HG03196 (cell line): ENCODE results near the gene KIFC3.
"Not testable (repeated sequence)": the region's sequence is repeated elsewhere in the genome, so short reads cannot be mapped to it uniquely, and the experiment has no call there.

ENCODE experiments used
- ATAC-seq: cut with Tn5 transposase; IDR thresholded peaks from one replicate; pipeline ENCODE4 v1.9.1; 2021; ENCODE audit not compliant: unreplicated experiment

Gene KIFC3, protein sequence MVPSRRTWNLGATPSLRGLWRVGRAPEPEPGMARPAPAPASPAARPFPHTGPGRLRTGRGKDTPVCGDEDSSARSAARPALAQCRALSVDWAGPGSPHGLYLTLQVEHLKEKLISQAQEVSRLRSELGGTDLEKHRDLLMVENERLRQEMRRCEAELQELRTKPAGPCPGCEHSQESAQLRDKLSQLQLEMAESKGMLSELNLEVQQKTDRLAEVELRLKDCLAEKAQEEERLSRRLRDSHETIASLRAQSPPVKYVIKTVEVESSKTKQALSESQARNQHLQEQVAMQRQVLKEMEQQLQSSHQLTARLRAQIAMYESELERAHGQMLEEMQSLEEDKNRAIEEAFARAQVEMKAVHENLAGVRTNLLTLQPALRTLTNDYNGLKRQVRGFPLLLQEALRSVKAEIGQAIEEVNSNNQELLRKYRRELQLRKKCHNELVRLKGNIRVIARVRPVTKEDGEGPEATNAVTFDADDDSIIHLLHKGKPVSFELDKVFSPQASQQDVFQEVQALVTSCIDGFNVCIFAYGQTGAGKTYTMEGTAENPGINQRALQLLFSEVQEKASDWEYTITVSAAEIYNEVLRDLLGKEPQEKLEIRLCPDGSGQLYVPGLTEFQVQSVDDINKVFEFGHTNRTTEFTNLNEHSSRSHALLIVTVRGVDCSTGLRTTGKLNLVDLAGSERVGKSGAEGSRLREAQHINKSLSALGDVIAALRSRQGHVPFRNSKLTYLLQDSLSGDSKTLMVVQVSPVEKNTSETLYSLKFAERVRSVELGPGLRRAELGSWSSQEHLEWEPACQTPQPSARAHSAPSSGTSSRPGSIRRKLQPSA

DNA sequence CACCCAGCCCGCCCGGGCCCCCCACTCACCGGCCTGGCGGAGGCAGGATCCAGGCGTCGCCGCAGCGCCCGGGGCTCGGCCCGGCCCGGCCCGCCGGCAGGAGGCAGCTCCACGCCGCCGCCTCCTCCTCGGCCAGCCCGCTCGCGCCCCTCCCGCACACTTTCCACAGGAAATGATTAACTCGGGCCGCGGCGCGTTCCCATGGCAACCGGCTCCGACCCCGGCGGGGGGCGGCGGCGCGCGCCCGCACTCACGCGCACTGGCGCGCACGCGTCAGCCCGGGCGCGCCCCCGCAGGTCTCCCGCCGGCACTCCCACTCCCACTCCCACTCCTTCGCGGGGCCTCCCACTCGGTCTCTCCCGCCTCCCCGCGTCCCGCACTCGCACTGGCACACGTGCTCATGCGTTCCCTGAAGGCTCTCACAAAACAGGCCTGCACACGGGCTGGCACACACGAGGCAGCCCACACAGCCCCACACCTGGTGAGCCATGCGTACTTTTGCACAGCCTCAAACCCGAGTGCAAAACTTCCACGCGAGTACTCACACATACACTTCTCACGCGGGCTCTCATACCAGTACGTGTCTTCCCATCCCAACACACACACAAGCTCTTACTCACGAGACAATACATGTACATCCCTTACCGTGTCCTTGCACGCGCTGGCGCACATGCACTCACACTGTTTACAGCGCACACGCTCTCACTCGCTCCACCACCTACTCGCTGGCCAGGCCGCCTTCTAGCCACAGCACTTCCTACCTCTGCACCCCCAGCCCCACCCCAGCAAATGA lies at the start of gene KIFC3:
Gene KIFC3, minus strand, starts transcription at position 151 of the 793 bp plus-strand sequence. CDS start 4,248 bp downstream, outside the sequence.
- no peak for ATAC-seq

DNA sequence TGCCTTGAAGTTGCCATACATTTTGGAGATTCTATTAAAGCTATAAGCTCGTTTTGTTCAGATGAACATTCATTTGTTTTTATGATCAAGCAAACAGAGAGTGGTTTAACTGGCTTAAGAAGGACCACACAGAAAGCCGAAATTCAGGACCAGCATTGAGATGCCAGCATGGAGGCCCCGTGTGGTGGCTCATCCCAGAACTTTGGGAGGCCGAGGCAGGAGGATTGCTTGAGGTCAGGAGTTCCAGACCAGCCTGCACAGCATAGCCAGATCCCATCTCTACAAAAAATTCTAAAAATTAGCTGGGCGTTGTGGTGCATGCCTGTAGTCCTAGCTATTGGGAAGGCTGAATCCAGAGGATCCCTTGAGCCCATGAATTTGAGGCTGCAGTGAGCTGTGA lies 45.9 kb upstream of the KIFC3 start:
- no peak for ATAC-seq

DNA sequence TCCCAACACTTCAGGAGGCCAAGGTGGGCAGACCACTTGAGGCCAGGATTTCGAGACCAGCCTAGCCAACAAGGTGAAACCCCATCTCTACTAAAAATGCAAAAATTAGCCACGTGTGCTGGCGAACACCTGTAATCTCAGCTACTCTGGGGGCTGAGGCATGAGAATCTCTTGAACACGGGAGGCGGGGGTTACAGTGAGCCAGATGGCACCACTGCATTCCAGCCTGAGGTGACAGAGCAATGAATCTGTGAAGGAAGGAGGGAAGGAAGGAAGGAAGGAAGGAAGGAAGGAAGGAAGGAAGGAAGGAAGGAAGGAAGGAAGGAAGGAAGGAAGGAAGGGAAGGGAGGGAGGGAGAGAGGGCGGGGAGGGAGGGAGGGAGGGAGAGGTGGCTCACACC lies 44.6 kb upstream of the KIFC3 start:
- ATAC-seq: not testable (repeated sequence)

DNA sequence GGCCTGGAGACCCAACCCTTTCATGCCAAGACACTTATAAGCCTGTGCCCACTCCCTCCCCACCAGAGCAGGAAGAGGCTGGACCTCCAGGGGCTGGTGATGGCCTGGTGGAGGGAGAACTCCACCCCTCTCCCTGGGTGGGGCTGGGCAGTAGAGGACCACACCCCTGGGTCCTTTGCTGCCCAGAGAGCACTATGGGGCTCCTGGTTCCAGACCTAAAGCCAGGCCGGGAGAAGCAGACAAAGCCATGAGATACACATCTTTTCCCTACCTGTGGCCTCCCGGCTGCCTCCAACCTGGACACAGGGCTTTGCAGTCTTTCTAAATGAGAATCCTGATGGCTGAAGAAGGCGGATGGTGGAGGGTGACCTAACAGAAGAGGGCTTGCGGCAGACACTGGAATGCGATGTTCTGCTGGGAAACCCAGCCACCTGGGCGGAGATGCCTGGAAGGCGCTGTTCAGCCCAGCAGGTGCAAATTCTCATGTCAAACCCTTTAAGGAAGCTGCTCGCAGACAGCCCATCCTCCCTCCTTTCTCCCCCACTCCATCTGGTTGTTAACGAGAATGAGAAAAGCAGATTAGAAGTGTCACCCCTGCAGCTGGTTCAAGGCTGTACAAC lies 43.9 kb upstream of the KIFC3 start:
- no peak for ATAC-seq

DNA sequence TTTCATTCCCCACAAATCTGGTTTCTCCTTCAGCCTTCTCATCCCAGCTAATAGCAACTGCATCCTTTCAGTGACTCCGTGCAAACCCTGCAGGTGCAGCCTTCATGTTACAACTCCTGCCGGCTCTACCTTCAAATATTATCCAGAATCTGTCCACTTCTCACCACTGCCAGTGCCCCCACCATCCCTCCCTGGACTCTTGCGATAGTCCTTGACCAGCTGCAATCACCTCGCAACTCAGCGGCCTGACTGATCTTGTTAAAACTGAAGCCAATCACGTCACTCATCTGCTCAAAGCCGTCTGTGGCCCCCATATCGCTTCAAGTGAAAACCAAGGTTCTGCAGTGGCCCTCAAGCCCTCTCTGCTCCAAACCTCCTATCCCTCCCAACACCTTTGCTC lies 42.8 kb upstream of the KIFC3 start:
- ATAC-seq: no peak

DNA sequence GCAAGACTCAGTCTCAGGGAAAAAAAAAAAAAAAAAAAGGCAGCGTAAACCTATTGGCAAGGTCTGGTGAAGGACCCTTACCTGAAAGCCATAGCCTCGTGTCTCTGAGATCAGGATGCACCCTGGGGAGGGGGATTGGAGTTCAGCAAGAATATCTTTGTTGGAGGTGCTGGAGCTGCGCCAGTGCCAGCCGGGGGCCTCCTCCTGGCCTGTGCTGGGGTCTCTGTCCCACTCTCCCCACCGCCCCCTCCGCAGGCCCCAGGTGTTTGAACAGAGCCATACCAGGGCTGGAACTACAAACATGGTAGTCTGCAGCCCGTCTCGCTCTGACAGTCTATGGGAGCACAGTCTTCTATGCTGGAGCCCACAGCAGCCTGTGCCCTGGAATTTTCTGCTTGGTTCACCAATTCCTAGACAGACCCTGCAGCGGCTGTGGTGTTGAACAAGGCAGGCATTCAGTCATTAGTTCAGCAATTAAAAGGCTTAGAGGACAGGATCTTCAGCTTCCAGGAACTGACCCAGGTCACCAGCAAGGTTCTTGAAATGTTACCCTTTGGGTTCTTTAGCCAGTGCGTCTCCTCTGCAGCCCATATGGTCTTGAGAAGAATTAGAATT lies 42.2 kb upstream of the KIFC3 start:
- no peak for ATAC-seq

DNA sequence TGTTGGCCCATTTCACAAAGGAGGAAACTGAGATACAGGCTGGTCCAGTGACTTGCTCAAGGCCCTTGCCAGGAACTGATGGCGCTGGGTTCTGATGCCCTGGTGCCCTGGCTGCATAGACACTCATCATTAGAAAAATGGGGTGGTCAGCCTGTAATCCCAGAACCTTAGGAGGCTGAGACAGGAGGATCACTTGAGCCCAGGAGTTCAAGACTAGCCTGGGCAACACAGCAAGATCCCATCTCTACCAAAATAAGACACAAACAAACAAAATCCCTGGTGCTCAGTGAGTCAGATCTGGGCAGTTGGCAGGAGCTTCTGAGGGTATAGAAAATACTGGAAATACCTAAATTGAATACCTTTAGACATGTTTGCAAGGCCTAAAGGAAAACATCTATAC lies 41.1 kb upstream of the KIFC3 start:
- no peak for ATAC-seq

DNA sequence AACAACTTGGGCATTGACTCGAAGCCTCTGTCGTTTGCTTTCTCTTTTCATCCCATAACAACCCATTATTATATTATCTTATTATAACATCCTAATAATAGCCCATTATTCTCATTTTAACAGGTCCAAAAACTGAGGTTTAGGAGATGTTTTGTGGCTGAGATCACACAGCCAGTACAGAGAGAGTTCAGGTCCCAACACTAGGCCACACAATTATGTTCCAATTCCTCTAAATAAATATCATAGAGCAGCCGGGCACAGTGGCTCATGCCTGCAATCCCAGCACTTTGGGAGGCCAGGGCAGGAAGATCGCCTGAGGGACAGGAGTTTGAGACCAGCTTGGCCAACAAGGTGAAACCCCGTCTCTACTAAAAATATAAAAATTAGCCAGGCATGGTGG lies 40.3 kb upstream of the KIFC3 start:
- ATAC-seq: no peak

DNA sequence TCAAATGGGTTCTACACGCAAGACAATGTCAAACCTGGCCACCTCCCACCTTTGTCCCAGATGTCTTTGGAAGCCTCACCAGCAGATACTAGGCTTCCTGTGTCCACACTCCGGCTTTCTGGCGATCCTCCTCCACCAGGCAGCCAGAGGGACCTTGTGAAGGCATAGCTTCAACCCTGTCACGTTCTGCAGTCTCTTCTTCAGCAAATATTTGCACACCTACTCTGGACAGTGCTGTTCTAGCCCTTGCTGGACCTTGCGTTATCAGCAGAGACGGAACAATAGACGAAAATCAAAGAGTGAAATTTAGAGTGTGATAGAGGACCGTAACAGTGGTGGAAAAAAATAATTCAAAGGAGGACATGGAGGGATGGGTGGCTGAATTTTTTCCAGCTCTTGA lies 38.5 kb upstream of the KIFC3 start:
- ATAC-seq: no peak

DNA sequence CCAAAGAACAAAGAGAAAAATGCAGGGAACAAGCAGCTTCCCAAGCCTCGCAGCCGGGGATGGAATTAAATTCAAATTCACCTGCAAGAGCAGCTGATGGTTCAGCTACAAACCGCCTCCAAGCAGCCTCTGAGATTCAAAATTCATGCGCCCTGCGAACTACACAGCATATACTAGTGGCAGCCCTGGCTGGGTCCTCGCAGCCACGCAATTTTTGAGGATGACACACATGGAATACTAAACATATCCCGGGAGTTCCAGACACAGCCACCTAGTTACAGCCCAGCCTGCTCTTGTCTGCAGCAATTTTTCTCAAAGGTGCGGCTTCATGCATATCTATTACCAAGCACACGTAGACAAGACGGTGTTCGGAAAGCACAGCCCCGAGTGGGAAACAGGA lies 35.9 kb upstream of the KIFC3 start:
- no peak for ATAC-seq

DNA sequence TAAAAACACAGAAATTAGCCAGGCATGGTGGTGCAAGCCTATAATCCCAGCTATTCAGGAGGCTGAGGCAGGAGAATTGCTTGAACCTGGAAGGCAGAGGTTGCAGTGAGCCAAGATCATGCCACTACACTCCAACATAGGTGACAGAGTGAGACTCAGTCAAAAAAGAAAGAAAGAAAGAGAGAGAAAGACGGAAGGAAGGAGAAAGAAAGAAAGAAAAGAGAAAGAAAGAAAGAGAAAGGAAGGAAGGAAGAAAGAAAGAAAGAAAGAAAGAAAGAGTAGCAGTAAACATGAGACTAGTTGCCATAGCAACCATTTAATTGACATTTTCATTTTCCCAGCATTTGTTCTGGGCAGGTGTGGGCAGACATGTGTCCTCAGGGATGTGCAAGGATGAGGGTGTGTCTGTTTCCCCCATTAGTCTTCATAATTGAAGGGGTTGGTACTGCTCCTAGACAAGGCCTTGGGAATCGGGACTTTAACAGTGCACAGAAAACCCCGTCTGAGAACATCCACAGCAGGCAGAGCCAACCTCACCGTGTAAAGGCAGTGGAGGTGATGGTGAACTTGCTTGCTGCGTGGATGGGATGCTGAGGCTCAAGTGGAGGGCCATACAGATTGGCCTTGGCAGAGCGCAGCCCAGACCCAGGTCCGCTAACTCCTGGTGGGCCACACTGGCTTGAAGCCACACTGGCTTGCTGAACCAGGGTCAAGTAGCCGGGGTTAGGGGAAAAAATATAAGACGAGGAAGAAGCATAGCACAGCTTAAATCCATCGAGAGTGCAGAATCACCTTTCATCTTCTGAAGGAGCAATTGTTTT lies 35.2 kb upstream of the KIFC3 start:
- no peak for ATAC-seq

DNA sequence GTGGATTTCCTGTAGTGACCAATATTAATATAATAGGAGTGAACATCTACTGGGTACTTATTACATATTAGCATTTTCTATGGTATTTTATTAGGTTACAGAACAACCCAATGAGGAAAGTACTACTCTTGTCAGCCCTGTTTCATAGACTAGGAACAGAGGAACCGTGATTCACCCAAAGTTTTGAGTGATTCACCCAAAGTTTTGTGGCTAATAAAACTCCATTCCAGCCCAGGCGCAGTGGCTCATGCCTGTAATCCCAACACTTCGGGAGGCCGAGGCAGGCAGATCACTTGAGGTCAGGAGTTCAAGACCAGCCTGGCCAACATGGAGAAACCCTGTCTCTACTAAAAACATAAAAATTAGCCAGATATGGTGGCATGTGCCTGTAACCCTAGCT lies 33.1 kb upstream of the KIFC3 start:
- ATAC-seq: not testable (repeated sequence)

DNA sequence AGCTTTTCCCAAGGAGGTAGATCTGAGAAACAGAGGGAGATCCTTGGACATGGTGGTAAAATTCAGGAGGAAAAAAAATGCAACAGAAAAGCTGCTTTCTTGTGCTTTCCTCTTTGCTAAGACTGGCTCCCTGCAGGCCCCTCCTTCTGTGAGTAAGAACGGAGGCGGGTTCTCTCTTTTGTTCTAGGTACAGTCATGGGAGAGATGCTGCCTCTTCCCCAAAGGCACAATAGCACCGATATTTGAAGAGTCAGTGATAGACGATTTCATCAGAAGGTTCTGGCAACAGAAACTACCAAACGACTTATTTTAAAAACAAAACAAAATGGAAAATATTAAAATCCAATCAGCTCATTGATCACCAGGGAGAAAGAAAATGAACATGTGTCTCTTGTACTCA lies 32.6 kb upstream of the KIFC3 start:
- ATAC-seq: no peak

DNA sequence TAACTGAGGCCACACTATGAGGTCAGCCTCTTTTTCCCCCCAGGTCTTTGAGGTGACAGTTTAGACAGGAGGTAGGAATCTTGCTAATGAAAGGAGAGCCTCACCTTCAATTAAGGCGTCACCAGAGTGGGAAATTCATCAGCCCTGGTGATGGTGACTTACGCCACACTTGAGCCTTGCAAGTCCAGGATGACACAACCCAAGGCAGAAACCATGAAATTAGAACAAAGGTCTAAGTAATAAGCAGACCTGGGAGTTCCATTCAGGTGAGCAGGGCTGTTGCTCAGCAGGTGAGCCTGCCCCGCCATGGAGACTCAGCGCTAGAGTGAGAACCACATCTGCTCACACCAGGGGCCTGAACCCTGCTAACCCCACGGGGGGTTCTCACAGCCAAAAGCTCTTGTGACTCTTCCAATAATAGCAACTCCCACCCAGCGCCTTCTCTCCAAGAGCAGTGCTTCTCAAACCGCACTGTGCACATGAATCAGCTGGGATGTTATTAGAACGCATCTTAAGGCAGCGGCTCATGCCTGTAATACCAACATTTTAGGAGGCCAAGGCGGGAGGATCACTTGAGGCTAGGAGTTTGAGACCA lies 28.7 kb upstream of the KIFC3 start:
- ATAC-seq: no peak

DNA sequence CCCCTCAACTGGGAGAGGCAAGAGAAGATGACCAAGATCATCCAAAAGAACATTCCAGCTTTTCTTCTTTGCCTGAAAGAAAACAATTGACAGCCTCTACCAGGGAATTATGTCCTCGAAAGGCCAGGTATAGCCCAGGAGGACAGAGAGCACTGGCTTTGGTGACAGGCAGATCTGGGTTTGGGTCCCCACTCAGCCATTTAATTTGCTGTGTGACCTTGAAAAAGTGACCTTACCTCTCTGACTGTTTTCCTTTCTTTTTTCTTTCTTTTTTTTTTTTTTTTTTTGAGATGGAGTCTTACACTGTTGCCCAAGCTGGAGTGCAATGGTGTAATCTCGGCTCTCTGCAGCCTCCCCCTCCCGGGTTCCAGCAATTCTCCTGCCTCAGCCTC lies 27.7 kb upstream of the KIFC3 start:
- ATAC-seq: no peak

DNA sequence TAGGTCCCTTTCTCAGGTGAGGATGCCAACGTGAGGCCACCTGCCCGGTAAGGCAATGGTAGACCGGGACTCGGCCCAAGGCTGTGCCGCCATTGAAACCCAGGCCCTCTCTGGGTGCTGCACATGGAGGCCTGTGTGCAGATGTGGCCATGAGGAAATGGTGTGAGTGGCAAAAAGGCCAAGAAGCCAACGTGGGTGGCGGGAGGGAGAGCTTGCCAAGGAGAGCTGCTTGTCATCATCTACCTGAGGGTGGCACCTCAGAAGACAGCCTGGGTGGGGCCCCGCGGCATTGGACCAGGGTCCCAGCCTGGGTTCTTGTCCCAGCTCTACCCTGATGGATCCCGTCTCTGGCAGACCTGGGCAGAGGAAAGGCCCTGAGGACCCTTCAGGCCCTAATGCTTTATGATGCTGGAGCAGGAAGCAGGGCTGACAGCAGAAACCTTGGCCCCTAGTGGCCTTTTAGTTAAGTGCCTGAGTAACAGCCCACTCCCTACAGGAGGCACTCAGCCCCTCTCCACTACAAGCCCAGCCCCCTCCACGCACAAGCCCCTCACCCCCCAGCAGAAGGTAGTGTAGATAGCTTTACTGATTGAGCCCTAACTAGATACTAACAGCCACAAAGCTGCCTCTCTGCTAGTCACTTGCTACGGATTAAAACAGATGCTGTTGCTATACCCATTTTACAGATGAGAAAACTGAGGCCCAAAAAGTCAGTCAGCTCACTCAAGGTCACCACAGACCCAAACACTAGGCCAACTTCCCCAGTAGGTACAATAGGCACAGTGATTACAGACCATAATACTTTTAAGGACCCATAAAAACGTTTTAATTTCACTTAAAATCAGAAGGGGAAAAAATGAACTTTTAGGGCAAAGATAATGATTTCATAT lies 26.2 kb upstream of the KIFC3 start:
- no peak for ATAC-seq

DNA sequence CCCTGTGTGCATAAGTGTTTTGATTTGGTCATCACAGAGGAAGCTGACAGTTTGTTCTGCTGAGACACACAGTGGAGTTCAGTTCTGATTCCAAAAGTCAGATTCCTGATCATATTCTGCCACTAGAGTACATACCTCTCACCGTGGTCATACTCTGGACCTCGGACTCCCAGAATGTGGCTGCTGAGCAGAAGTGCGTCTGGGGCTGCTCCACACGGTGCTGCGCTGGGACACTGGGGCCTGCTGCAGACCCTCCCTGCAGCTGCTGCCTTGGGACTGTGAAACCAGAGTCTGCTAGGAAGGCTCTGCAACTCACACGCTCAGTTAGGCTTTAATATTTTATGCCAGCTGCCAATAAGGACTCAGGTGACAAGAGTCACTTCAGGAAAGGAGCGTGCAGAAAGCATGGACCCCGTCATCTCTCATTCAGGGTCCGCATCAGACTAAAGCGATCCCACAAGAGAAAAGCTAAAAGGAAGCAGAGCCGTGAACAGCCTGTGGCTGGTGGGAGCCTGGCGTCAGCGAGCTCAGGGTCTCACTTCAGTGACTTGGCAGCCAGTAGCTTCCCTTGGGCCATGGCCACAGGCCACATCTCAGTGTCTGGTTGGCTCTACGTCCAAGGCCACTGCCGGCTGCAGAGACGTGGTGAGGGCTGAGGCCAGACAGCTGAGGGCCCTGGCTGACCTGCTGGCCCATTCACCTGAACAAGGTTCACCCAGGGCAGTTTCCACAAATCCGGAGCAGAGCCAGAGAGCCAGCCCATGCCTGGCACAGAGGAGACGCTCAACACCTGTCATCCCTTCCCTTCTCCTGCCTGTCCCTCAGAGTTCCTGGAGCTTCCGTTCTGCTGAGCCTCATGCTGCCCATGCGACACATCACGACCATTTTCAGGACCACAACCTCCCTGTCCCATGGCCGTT lies 24.7 kb upstream of the KIFC3 start:
- ATAC-seq: no peak
